Mesothelial cell of epicardium (in vitro differentiated cells): Measurements from ENCODE around the gene MTHFD2. TPM values are rescaled to one million over a fixed set of nuclear protein-coding genes. Genes with fewer than 3 reads are reported as not detected.

Source experiments
- DNase-seq, 2 experiments: peaks; one replicate each; pipeline ENCODE4 v3.0.0; 2021; ENCODE audit warnings: low spot score in 2 of 2; ENCODE audit not compliant: unreplicated experiment in 2 of 2
- H3K27ac Mint-ChIP-seq: 2 replicates; pipeline ENCODE4 v1.8.0; 2021; ENCODE audit warnings: mixed read lengths
- H3K27me3 Mint-ChIP-seq: 2 replicates; pipeline ENCODE4 v1.8.0; 2021; ENCODE audit warnings: low read depth, mixed read lengths
- H3K36me3 Mint-ChIP-seq: 2 replicates; pipeline ENCODE4 v1.8.0; 2021; ENCODE audit warnings: mixed read lengths
- H3K4me1 Mint-ChIP-seq: 2 replicates; pipeline ENCODE4 v1.8.0; 2021; ENCODE audit warnings: mixed read lengths
- H3K4me3 Mint-ChIP-seq: 2 replicates; pipeline ENCODE4 v1.8.0; 2021; ENCODE audit warnings: mild to moderate bottlenecking, moderate library complexity, mixed read lengths
- H3K9me3 Mint-ChIP-seq: 2 replicates; pipeline ENCODE4 v1.8.0; 2021; ENCODE audit warnings: mixed read lengths
- total RNA-seq: library from RNA; stranded (reverse); gene quantifications from 3 replicates; pipeline ENCODE4 v1.2.1, GENCODE V29; 2021
- TF ChIP-seq, protein P1 (sequence below): fragments of 200-600 bp; sonication (generic); IDR thresholded peaks from one replicate; pipeline ENCODE4 v1.5.0; 2021; ENCODE audit warnings: antibody characterized with exemption; ENCODE audit not compliant: unreplicated experiment

Gene MTHFD2
- total RNA-seq, 1 donor from 2014 or later = 39.1 TPM

DNA sequence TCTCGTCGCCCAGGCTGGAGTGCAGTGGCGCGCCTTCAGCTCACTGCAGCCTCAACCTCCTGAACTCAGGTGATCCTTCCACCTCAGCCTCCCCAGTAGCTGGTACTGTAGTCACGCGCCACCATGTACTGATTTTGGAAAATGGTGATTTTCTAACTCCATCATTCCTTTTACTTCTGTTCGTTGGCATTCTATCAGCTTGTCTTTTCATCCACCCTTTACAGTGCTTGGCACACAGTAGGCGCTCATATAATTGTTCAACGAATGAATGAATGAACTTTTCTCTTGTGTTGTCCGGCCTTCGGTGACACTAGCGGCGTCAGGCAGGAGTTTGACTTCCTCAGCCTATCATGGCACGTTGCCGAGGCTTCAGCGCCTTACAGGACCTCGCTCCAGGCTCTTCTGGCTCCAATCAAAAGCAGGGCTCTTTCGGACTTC lies 373 bp upstream of the MTHFD2 start:
- TF ChIP-seq, protein P1, sequence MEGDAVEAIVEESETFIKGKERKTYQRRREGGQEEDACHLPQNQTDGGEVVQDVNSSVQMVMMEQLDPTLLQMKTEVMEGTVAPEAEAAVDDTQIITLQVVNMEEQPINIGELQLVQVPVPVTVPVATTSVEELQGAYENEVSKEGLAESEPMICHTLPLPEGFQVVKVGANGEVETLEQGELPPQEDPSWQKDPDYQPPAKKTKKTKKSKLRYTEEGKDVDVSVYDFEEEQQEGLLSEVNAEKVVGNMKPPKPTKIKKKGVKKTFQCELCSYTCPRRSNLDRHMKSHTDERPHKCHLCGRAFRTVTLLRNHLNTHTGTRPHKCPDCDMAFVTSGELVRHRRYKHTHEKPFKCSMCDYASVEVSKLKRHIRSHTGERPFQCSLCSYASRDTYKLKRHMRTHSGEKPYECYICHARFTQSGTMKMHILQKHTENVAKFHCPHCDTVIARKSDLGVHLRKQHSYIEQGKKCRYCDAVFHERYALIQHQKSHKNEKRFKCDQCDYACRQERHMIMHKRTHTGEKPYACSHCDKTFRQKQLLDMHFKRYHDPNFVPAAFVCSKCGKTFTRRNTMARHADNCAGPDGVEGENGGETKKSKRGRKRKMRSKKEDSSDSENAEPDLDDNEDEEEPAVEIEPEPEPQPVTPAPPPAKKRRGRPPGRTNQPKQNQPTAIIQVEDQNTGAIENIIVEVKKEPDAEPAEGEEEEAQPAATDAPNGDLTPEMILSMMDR = no peak
- H3K9me3 Mint-ChIP-seq = no peaks in the 10 kb centered on the region
- H3K4me3 Mint-ChIP-seq = peak overlapping the region; percentile 87
- H3K27me3 Mint-ChIP-seq = no peaks in the 10 kb centered on the region
- H3K4me1 Mint-ChIP-seq = peaks cover 22% of the 10 kb centered on the region
- no peak for DNase-seq
- no peaks in the 10 kb centered on the region for H3K36me3 Mint-ChIP-seq
- H3K27ac Mint-ChIP-seq = peak overlapping the region; percentile 99

DNA sequence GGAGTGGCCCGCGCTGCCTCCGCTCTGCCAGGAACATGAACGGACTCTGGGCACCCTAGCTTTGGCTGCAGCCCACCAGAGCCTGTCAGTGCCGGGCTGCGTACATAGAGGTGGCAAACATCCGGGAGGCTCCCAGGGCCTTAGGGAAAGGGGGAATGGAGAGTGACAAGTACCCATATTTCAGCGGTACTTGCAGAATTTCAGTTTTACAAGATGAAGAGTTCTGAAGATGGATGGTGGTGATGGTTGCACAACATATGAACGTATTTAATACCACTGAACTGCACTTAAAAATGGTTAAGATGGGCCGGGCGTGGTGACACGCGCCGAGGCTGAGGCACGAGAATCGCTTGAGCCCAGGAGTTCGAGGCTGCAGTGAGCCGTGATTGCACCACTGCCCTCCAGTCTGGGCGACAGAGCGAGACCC lies 873 bp downstream of the MTHFD2 start:
- TF ChIP-seq, protein P1 = no peak
- Mint-ChIP-seq H3K27me3 (no peaks in the 10 kb centered on the region), H3K4me3 (peak overlapping the region; percentile 87), H3K36me3 (no peaks in the 10 kb centered on the region), H3K9me3 (no peaks in the 10 kb centered on the region), H3K4me1 (peaks cover 22% of the 10 kb centered on the region), H3K27ac (peak overlapping the region; percentile 94)
- DNase-seq = no peak

DNA sequence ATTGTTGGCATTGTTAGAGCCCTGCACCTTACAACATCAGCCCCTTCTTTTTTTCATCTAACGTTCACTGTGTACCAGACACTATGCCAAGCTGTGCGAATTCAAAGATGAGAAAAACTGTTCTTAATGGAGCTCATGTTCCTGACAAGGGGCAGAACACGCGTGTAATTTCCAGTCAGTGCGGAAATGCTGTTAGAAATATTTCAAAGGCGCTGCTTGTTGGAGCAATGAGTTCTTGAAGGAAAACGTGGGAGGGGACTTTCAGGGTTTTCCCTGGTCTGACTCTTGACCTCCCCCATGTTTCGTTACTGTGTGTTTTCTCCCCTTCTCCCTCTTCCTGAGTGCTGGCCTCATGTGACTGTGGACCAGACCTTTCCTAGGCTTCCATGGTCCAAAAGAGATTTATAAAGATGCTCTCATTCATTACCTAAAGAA lies 1.5 kb downstream of the MTHFD2 start:
- DNase-seq = no peak
- no peaks in the 10 kb centered on the region for H3K36me3 Mint-ChIP-seq
- no peaks in the 10 kb centered on the region for H3K9me3 Mint-ChIP-seq
- H3K27me3 Mint-ChIP-seq = no peaks in the 10 kb centered on the region
- H3K4me1 Mint-ChIP-seq = peaks cover 22% of the 10 kb centered on the region
- H3K27ac Mint-ChIP-seq = peak overlapping the region; percentile 94
- H3K4me3 Mint-ChIP-seq = peak overlapping the region; percentile 87
- TF ChIP-seq, protein P1 = no peak

DNA sequence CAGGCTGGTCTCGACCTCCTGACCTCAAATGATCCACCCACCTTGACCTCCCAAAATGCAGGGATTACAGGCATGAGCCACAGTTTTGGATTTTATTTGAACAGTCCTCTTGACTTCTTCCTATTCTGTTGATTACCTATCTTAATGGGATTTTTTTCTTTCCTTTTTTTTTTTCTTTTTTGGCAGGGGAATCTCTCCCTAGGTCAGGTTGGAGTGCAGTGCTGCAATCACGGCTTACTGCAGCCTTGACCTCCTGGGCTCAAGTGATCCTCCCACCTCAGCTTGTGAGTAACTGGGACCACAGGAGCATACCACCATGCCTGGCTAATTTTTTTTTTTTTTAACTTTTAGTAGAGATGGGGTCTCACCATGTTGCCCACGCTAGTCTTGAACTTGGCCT lies 2.8 kb downstream of the MTHFD2 start:
- Mint-ChIP-seq H3K36me3 (no peaks in the 10 kb centered on the region), H3K27me3 (no peaks in the 10 kb centered on the region), H3K27ac (no peak overlapping the region), H3K4me3 (no peak overlapping the region), H3K9me3 (no peaks in the 10 kb centered on the region), H3K4me1 (peaks cover 22% of the 10 kb centered on the region)
- no peak for DNase-seq
- TF ChIP-seq, protein P1 = no peak

DNA sequence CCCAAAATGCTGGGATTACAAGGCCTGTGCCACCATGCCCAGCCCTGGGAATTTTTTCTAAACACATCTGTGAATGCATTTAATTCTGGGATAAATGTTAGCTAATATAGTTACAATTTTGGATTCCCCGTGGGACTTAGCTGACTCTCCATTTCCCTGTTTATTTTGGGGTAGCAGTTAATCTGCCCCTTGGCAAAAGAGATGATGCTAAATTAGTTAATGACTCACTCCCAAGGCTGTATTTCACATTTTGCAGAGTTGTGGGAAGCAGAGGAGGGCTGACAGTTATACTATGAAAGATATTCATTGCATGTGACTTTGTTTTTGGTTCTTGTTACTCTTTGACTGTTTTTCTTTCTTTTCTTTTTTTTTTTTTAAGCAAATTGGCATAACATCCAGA lies 3.2 kb downstream of the MTHFD2 start:
- H3K9me3 Mint-ChIP-seq = no peaks in the 10 kb centered on the region
- H3K27ac Mint-ChIP-seq = no peak overlapping the region
- no peak overlapping the region for H3K4me3 Mint-ChIP-seq
- DNase-seq = no peak
- H3K36me3 Mint-ChIP-seq = no peaks in the 10 kb centered on the region
- peaks cover 22% of the 10 kb centered on the region for H3K4me1 Mint-ChIP-seq
- H3K27me3 Mint-ChIP-seq = no peaks in the 10 kb centered on the region
- TF ChIP-seq, protein P1 = no peak

DNA sequence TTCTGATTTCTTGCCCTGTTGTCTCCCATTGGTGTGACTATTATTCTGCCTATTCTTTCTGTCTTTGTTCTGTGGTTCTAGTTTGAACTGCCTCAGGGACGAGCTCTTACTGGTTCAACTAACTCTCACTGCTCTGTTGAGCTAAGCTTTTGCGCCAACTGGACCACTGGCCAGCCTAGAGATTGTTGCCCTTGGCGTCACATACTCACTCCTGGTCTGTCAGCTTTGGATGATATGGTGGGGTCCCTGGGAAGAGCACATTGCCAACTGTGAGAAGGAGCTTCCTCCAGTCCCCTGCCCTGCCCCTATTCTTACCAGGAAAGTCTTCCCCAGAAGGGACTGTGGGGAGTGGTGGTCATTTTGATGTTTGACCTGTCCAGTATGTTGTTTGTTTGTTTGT lies 6.0 kb downstream of the MTHFD2 start:
- peaks cover 10% of the 10 kb centered on the region for H3K4me1 Mint-ChIP-seq
- TF ChIP-seq, protein P1 = no peak
- H3K27ac Mint-ChIP-seq = no peak overlapping the region
- no peak for DNase-seq
- H3K36me3 Mint-ChIP-seq = peaks cover 8% of the 10 kb centered on the region
- no peak overlapping the region for H3K4me3 Mint-ChIP-seq
- H3K27me3 Mint-ChIP-seq = no peaks in the 10 kb centered on the region
- no peaks in the 10 kb centered on the region for H3K9me3 Mint-ChIP-seq
